GM21515 (cell line): ENCODE results near the gene PRUNE1.

Experiments used
- ATAC-seq: cut with Tn5 transposase; IDR thresholded peaks from one replicate; pipeline ENCODE4 v1.9.1; 2021; ENCODE audit not compliant: unreplicated experiment

Gene PRUNE1

GRCh38 chr1:151008244-151009205, at the start of gene PRUNE1:
PRUNE1 (plus strand) TSS chr1:151008449; CDS start chr1:151008633, 184 bp downstream.
- ATAC-seq = peak; percentile 61

- ATAC-seq = no peak
Observed at GRCh38 chr1:150960646-150961045, 47.6 kb upstream of the PRUNE1 start.

- no peak for ATAC-seq
Observed at GRCh38 chr1:150961756-150962155, 46.5 kb upstream of the PRUNE1 start.

- ATAC-seq = no peak
Observed at GRCh38 chr1:150963321-150964163, 44.7 kb upstream of the PRUNE1 start.

- no peak for ATAC-seq
Observed at GRCh38 chr1:150964164-150964489, 44.1 kb upstream of the PRUNE1 start.

- ATAC-seq = no peak
Observed at GRCh38 chr1:150965605-150966004, 42.6 kb upstream of the PRUNE1 start.

- ATAC-seq = no peak
Observed at GRCh38 chr1:150966011-150966410, 42.2 kb upstream of the PRUNE1 start.

GRCh38 chr1:150967936-150968335, 40.3 kb upstream of the PRUNE1 start:
- no peak for ATAC-seq

- no peak for ATAC-seq
Observed at GRCh38 chr1:150968491-150968890, 39.8 kb upstream of the PRUNE1 start.

GRCh38 chr1:150969626-150970025, 38.6 kb upstream of the PRUNE1 start:
- no peak for ATAC-seq

GRCh38 chr1:150970808-150971582, 37.3 kb upstream of the PRUNE1 start:
- no peak for ATAC-seq

GRCh38 chr1:150971583-150972416, 36.4 kb upstream of the PRUNE1 start:
- no peak for ATAC-seq

- ATAC-seq = no peak
Observed at GRCh38 chr1:150972417-150972940, 35.8 kb upstream of the PRUNE1 start.

GRCh38 chr1:150973258-150973835, 34.9 kb upstream of the PRUNE1 start:
- no peak for ATAC-seq

GRCh38 chr1:150973836-150974579, 34.2 kb upstream of the PRUNE1 start:
- ATAC-seq = peak; percentile 51

GRCh38 chr1:150974580-150975478, 33.4 kb upstream of the PRUNE1 start, which contains the start of gene CERS2:
CERS2 (minus strand) TSS chr1:150974835; CDS start chr1:150969090, 5,745 bp downstream.
- peak; percentile 46 for ATAC-seq

- no peak for ATAC-seq
Observed at GRCh38 chr1:150976401-150976821, 31.8 kb upstream of the PRUNE1 start.
